ENCODE data around the gene EPHB1. TPM values are rescaled to one million over a fixed set of nuclear protein-coding genes. Genes with fewer than 3 reads are reported as not detected.

Gene EPHB1
- total RNA-seq, 1 experiment from 2014 or later: 2.8 TPM

- Histone ChIP-seq H2BK20ac (ENCODE audit: low read depth, low read length, poor library complexity, severe bottlenecking) (no peak overlapping the region), H2AK5ac (ENCODE audit: insufficient read length, low read length) (no peak overlapping the region), H3K27me3 (ENCODE audit: insufficient read depth, low read length) (no peaks in the 10 kb centered on the region), H4K20me1 (ENCODE audit: control insufficient read depth, insufficient read depth, insufficient read length) (no peaks in the 10 kb centered on the region), H3K14ac (ENCODE audit: insufficient read depth, low read length) (no peak overlapping the region), H3K27ac (ENCODE audit: insufficient read length, low read depth, low read length) (no peak overlapping the region), H3K23me2 (ENCODE audit: insufficient read length, low read depth, low read length, poor library complexity, severe bottlenecking) (no peaks in the 10 kb centered on the region), H3K18ac (ENCODE audit: insufficient read length, low read depth, low read length) (no peak overlapping the region), H2BK5ac (ENCODE audit: insufficient read length, low read length) (no peak overlapping the region), H4K5ac (ENCODE audit: insufficient read length, low read depth, low read length) (no peak overlapping the region), H3K23ac (ENCODE audit: insufficient read length, low read depth, low read length) (no peak overlapping the region), H3K4me2 (ENCODE audit: insufficient read depth, insufficient read length, low read length) (no peak overlapping the region), H2BK120ac (ENCODE audit: low read depth, low read length, poor library complexity, severe bottlenecking) (no peak overlapping the region), H3K4me1 (ENCODE audit: insufficient read depth, low read length) (no peaks in the 10 kb centered on the region), H2BK15ac (ENCODE audit: low read depth, low read length) (no peak overlapping the region), H3K79me2 (ENCODE audit: insufficient read depth, low read length) (no peaks in the 10 kb centered on the region), H3K9ac (ENCODE audit: extremely low read depth, insufficient read length, low read length) (no peak overlapping the region), H2BK12ac (ENCODE audit: insufficient read length, low read depth, low read length) (no peak overlapping the region), H3K9me3 (ENCODE audit: control insufficient read depth, low read depth, low read length) (peaks cover 14% of the 10 kb centered on the region), H3K56ac (ENCODE audit: insufficient read length, low read depth, low read length) (no peak overlapping the region), H2AFZ (ENCODE audit: low read length) (no peak overlapping the region), H3K79me1 (ENCODE audit: insufficient read depth, low read depth, low read length, poor library complexity, severe bottlenecking) (no peaks in the 10 kb centered on the region), H4K91ac (ENCODE audit: insufficient read length, low read depth, low read length) (no peak overlapping the region), H3T11ph (ENCODE audit: low read length) (no peak overlapping the region), H4K8ac (replicated peaks; ENCODE audit: insufficient read length, low read depth, low read length) (no peak overlapping the region), H3K4ac (ENCODE audit: low read depth, low read length) (no peak overlapping the region)
- H3K27ac Mint-ChIP-seq: peak overlapping the region in 1 of 3 experiments; percentile 77; a peak in 1 of 7 replicates
- H3K4me3 Mint-ChIP-seq: no peak overlapping the region
- H3K4me1 Mint-ChIP-seq: no peaks in the 10 kb centered on the region
- TF ChIP-seq CTCF (conservative IDR thresholded peaks at IDR 0.05): no peak
- DNase-seq: no peak
- WGBS (ENCODE audit: extremely low coverage, insufficient read length, low lambda C conversion rate): no CpG with 5 or more reads among the region's 1 CpG
- H3K27me3 Mint-ChIP-seq (ENCODE audit: low read depth): peaks cover 5% of the 10 kb centered on the region; the same call in 1 of the 2 replicates
- H3K36me3 Mint-ChIP-seq (ENCODE audit: insufficient read depth in 1 of 3, low read depth in 3 of 3): no peaks in the 10 kb centered on the region
- H3K9me3 Mint-ChIP-seq: no peaks in the 10 kb centered on the region
These were observed 157.3 kb downstream of the EPHB1 start for GRCh38 chr3:134952371-134952770.

Data from H9 (cell line).